Epithelial cell of esophagus (primary cell): ENCODE data around the gene REPS2.

Experiments
- DNase-seq: peaks from one replicate; pipeline ENCODE4 v3.0.0; 2010; ENCODE audit warnings: low read depth
- H3K4me3 ChIP-seq: 2 replicates; pipeline ENCODE4 v1.5.1; 2011; ENCODE audit warnings: mild to moderate bottlenecking, low read length, control low read depth
- TF ChIP-seq, protein P1 (sequence below): IDR thresholded peaks from 2 replicates; pipeline ENCODE4 v1.5.1; 2011; ENCODE audit warnings: low read depth, mild to moderate bottlenecking, low read length, control low read depth, inconsistent platforms; ENCODE audit not compliant: insufficient read depth; ENCODE audit errors: missing control alignments

REPS2 gene

DNA sequence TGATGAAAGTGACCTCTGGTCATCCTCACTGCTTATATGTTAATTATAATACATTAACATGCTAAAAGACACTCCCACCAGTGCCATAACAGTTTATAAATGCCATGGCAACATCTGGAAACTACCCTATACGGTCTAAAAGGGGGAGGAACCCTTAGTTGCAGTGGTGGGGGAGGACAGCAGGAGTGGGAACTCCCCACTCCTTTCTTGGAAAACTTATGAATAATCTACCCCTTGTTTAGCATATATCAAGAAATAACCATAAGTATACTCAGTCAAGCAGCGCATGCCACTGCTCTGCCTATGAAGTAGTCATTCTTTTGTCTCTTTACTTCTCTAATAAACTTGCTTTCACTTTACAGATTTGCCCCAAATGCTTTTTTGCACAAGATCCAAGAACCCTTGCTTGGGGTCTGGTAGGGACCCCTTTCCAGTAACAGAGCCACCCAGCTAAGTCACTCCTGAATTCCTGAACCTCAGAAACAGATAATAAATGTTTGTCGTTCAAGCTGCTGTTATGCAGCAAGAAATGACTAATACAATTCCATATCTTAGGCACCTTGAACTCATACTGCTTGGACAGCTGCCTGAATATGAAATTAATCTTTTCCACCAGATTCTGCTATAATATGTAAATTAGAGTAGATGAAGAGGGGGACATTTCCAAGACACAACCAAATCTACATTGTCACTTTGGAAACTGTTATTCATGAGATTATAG is 14.4 kb upstream of the REPS2 start:
- TF ChIP-seq, protein P1, sequence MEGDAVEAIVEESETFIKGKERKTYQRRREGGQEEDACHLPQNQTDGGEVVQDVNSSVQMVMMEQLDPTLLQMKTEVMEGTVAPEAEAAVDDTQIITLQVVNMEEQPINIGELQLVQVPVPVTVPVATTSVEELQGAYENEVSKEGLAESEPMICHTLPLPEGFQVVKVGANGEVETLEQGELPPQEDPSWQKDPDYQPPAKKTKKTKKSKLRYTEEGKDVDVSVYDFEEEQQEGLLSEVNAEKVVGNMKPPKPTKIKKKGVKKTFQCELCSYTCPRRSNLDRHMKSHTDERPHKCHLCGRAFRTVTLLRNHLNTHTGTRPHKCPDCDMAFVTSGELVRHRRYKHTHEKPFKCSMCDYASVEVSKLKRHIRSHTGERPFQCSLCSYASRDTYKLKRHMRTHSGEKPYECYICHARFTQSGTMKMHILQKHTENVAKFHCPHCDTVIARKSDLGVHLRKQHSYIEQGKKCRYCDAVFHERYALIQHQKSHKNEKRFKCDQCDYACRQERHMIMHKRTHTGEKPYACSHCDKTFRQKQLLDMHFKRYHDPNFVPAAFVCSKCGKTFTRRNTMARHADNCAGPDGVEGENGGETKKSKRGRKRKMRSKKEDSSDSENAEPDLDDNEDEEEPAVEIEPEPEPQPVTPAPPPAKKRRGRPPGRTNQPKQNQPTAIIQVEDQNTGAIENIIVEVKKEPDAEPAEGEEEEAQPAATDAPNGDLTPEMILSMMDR, result no peak
- H3K4me3 ChIP-seq, result no peak overlapping the region
- no peak for DNase-seq

DNA sequence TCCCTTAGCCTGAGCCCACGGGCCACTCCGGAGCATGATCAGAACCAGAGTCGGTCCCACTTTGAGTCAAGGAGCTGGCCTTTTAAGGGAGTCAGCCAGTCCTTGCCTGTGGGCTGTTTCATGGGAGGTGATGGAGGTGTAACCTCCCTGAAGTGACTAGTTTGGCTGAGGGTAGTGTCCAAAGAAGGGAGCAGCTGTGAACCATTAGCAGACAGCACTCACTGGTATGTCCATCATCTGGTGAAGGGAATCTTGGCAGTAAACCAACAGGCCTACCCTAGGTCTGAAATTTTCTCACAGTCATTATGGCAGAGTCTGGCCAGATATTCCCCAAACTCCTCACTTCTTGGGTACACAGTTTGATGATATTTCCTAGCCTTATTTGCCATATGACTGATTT is 12.3 kb upstream of the REPS2 start:
- no peak for DNase-seq
- TF ChIP-seq, protein P1, result no peak
- H3K4me3 ChIP-seq, result no peak overlapping the region

DNA sequence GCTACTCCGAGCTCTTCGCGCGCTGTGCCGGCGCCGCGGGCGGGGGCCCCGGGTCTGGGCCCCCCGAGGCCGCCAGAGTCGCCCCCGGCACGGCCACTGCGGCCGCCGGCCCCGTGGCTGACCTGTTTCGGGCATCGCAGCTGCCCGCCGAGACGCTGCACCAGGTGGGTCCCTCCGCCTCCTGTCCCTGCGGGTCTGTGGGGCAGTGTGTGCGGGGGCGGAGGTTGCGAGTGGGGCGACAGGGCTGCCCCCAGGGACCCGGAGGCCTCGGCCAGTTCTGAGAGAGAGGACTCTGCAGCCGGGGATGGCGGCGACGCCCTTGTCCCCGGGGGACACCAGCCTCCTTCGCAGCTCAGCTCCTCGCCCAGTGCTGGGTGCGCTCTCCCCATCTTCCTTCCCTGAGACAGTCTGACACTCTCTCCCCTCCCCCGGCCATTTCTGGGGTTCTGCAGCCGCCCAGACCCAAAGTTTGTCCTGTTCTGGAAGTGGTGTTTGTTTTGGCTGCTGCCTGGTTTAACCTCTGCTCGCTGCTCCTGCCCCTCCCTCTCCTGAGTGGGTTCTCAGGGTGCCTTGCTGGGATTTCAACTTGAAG is 609 bp downstream of the REPS2 start:
- H3K4me3 ChIP-seq, result peak overlapping the region; percentile 44
- DNase-seq, result no peak
- TF ChIP-seq, protein P1, result no peak

DNA sequence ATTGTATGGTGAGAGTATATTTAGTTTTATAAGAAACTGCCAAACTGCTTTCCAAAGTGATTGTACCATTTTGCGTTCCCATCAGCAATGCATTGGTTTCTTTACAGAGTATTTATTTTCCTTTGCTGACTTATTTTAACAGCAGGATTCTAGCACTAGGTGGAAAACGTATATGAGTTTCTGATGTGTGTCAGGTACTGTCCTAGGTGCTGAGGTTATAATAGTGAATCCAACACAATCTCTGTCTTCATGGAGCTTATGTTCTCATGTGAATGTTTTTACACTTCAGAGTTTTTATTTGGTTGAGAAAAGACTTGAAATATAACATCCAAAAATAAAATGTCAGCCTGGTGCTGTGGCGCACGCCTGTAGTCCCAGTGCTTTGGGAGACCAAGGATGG is 4.0 kb downstream of the REPS2 start:
- no peak overlapping the region for H3K4me3 ChIP-seq
- TF ChIP-seq, protein P1, result no peak
- no peak for DNase-seq

DNA sequence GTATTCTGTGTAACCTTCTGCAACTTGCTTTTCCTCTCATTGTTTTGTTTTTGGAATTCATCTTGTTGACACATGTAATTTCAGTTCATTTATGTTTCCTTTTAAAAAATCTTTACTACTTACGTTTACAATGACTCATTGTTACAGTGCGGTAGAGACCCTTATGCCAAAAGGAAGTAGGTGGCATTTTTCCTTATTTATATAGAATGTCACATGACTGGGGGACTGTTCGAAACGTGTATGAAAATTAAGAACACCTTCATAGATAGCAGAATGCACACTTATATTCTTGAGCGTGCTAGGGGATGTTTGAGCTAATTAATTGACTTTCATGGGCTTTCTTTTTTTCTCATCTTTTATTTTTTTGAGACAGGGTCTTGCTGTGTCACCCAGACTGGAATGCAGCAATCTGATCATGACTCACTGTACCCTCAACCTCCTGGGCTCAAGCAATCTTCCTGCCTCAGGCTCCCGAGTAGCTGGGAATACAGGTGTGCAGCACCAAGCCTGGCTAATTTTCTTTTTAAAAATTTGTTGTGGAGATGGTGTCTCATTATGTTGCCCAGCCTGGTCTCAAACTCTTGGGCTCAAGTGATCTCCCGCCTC is 7.3 kb downstream of the REPS2 start:
- no peak overlapping the region for H3K4me3 ChIP-seq
- TF ChIP-seq, protein P1, result no peak

DNA sequence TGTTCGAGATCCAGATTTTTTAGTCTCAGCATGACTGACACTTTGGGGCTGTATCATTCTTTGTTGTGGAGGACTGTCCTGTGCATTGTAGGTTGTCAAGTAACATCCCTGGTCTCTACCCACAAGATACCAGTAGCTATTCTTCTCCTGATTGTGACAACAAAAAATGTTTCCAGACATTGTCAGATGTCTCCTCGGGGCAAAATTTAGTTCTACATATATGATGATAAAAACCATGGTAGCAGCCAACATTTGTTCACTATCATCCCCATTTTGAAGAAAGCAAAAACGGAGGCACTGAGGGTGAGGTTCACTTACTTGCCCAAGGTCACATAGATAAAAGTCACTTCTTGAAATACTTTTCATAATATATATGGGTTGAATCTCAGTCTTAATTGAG is 11.3 kb downstream of the REPS2 start:
- TF ChIP-seq, protein P1, result no peak
- DNase-seq, result no peak
- H3K4me3 ChIP-seq, result no peak overlapping the region

More for the DNA sequence above, 7.3 kb downstream of the REPS2 start:
- DNase-seq, result peak; percentile 35
